CD4-positive, CD25-positive, alpha-beta regulatory T cell (primary cell): Measurements from ENCODE around the gene CGREF1. TPM values are rescaled to one million over a fixed set of nuclear protein-coding genes. Genes with fewer than 3 reads are reported as not detected.
"Not testable (repeated sequence)": the region's sequence is repeated elsewhere in the genome, so short reads cannot be mapped to it uniquely, and the experiment has no call there.

ENCODE experiments used
- ATAC-seq, 2 donors: fragments of 150-1000 bp; cut with Tn5 transposase; one replicate each; pipeline ENCODE4 v1.10.0; 2021; ENCODE audit warnings: low read depth in 2 of 2, moderate number of reproducible peaks in 2 of 2, moderate library complexity in 1 of 2
- DNase-seq, 3 donors: peaks; one replicate each; pipeline versions ENCODE4 v3.0.0 to v3.0.0-alpha.2; 2012 to 2022; ENCODE audit warnings: mixed read lengths in 1 of 3
- H3K27ac ChIP-seq: one replicate; pipeline ENCODE4 v1.7.0; 2013; ENCODE audit warnings: mild to moderate bottlenecking, low read length; ENCODE audit not compliant: insufficient read depth, poor library complexity, severe bottlenecking
- H3K27me3 ChIP-seq: one replicate; pipeline ENCODE4 v1.7.0; 2013; ENCODE audit warnings: low read length; ENCODE audit not compliant: control insufficient read depth, insufficient read depth
- H3K36me3 ChIP-seq: one replicate; pipeline ENCODE4 v1.7.0; 2013; ENCODE audit warnings: mild to moderate bottlenecking, low read length, moderate library complexity; ENCODE audit not compliant: control insufficient read depth, insufficient read depth
- H3K4me1 ChIP-seq: 2 replicates; pipeline ENCODE4 v1.7.0; 2013; ENCODE audit warnings: mild to moderate bottlenecking, low read length; ENCODE audit not compliant: insufficient read depth, control insufficient read depth, poor library complexity, severe bottlenecking
- H3K4me3 ChIP-seq: one replicate; pipeline ENCODE4 v1.7.0; 2013; ENCODE audit warnings: low read depth, mild to moderate bottlenecking, low read length, moderate library complexity
- H3K9me3 ChIP-seq, 2 experiments: 1 replicate in 1 of 2; 2 replicates in 1 of 2; pipeline ENCODE4 v1.7.0; 2013; ENCODE audit warnings: low read length in 2 of 2, mild to moderate bottlenecking in 1 of 2, moderate library complexity in 1 of 2; ENCODE audit not compliant: control insufficient read depth in 2 of 2
- H3K27ac Mint-ChIP-seq, 3 donors: one replicate each; pipeline ENCODE4 v1.8.0; 2020 to 2022; ENCODE audit warnings: mild to moderate bottlenecking in 3 of 3, mixed read lengths in 3 of 3, moderate library complexity in 2 of 3
- H3K27me3 Mint-ChIP-seq: one replicate; pipeline ENCODE4 v1.8.0; 2022; ENCODE audit warnings: mild to moderate bottlenecking, mixed read lengths
- H3K36me3 Mint-ChIP-seq: one replicate; pipeline ENCODE4 v1.8.0; 2020; ENCODE audit warnings: mixed read lengths
- H3K4me1 Mint-ChIP-seq, 4 donors: one replicate each; pipeline ENCODE4 v1.8.0; 2020 to 2022; ENCODE audit warnings: mixed read lengths in 4 of 4, mild to moderate bottlenecking in 1 of 4
- H3K4me3 Mint-ChIP-seq, 4 donors: one replicate each; pipeline ENCODE4 v1.8.0; 2020 to 2022; ENCODE audit warnings: mild to moderate bottlenecking in 4 of 4, mixed read lengths in 4 of 4, moderate library complexity in 3 of 4
- H3K9me3 Mint-ChIP-seq, 7 donors: one replicate each; pipeline ENCODE4 v1.8.0; 2020 to 2022; ENCODE audit warnings: mixed read lengths in 7 of 7, mild to moderate bottlenecking in 3 of 7, moderate library complexity in 2 of 7
- polyA plus RNA-seq, 4 donors: library from polyadenylated mRNA; unstranded; fragments of 300-500 nt; fragmentation: Illumina TruSeq; gene quantifications; one replicate each; pipeline ENCODE4 v1.2.3, GENCODE V29; 2021
- total RNA-seq: library from RNA; stranded (reverse); gene quantifications from one replicate; pipeline ENCODE4 v1.2.3, GENCODE V29; 2022

CGREF1 gene
- total and polyA plus RNA-seq, 5 donors from 2014 or later: 0.20 TPM; not detected in 4

DNA sequence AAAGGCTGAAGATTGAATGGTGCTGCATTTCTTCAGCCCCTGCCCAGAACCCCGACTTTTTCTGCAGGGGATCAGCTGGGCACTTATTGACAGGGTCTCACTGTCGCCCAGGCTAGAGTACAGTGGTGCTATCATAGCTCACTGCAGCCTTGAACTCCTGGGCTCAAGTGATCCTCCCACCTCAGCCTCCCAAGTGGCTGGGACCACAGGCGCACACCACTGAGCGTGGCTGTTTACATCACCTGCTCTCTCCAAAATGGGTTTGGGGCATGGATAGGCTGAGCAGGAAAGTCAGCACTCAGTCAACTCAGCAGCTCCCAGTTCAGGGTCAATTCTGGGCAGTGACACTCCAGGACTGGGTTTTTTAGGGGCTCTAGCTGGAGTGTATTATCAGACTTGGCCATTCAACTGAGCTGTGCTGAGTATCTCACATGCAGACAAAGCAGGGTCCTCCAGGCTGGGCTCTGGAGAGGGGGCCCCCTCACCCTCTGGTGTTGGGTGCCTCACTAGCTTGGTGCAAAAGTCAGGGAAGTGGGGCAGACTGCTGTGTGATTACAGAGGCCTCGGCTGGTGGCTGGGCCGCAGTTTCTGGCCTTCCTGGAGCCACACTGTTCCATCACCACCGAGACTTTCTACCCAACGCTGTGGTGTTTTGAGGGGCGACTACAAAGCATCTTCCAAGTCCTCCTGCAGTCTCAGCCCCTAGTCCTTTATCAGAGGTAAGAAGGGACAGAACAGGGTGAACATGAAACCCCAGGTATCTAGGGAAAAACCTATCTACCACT lies 9.1 kb upstream of the CGREF1 start:
- H3K9me3 ChIP-seq: no peaks in the 10 kb centered on the region
- H3K4me3 ChIP-seq: no peak overlapping the region
- Mint-ChIP-seq H3K4me3 (peak overlapping the region in 1 of 4 donors; percentile 61), H3K4me1 (peaks cover 0 to 35% (median 8%) of the 10 kb centered on the region in 4 donors), H3K27me3 (no peaks in the 10 kb centered on the region), H3K9me3 (peaks cover 0 to 1% (median 0%) of the 10 kb centered on the region in 7 donors), H3K36me3 (peaks cover 18% of the 10 kb centered on the region), H3K27ac (no peak overlapping the region)
- ATAC-seq (no peak), DNase-seq (no peak)
- H3K27ac ChIP-seq: no peak overlapping the region
- H3K4me1 ChIP-seq: peaks cover 18% of the 10 kb centered on the region
- peaks cover 29% of the 10 kb centered on the region for H3K36me3 ChIP-seq
- no peaks in the 10 kb centered on the region for H3K27me3 ChIP-seq

DNA sequence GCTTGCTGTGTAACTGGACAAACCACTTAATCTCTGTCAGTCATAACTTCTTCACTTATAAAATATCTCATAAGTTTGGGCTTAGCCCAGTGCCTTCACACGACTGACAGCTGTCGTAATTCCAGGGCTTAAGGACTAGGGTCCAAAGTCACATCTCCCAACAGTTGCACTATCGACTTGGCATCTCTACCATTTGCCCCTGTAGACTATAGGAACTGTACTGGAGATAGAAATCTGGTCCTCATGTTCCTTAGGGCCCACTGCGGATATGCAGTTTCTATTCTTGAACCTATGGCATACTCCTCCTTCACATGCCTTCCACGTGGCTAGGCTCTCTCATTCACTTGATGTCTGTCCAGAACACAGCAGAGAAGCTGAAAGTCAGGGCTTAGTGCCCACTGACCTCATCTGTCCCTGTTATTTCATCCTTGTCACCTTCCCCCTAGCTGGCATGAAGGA lies 7.4 kb upstream of the CGREF1 start:
- peaks cover 5 to 35% (median 8%) of the 10 kb centered on the region in 4 donors for H3K4me1 Mint-ChIP-seq
- no peak for DNase-seq
- H3K27me3 Mint-ChIP-seq: no peaks in the 10 kb centered on the region
- Histone ChIP-seq H3K27me3 (no peaks in the 10 kb centered on the region), H3K9me3 (no peaks in the 10 kb centered on the region), H3K27ac (no peak overlapping the region), H3K4me1 (peaks cover 16% of the 10 kb centered on the region), H3K4me3 (no peak overlapping the region), H3K36me3 (peaks cover 17% of the 10 kb centered on the region)
- peak overlapping the region in 2 of 4 donors; percentile 2 to 61 for H3K4me3 Mint-ChIP-seq
- H3K36me3 Mint-ChIP-seq: peaks cover 18% of the 10 kb centered on the region
- peaks cover 0 to 1% (median 0%) of the 10 kb centered on the region in 7 donors for H3K9me3 Mint-ChIP-seq
- no peak for ATAC-seq
- H3K27ac Mint-ChIP-seq: no peak overlapping the region

GRCh38 chr2:27125104-27125503 lies 6.2 kb upstream of the CGREF1 start:
- H3K36me3 ChIP-seq: peaks cover 6% of the 10 kb centered on the region
- ATAC-seq: no peak
- no peak overlapping the region for H3K4me3 ChIP-seq
- no peak overlapping the region for H3K27ac ChIP-seq
- H3K4me1 Mint-ChIP-seq: peaks cover 5 to 28% (median 7%) of the 10 kb centered on the region in 4 donors
- H3K4me1 ChIP-seq: peaks cover 16% of the 10 kb centered on the region
- H3K27me3 ChIP-seq: peaks cover 2% of the 10 kb centered on the region
- DNase-seq: no peak
- H3K9me3 ChIP-seq: no peaks in the 10 kb centered on the region
- peak overlapping the region in 1 of 3 donors; percentile 71 for H3K27ac Mint-ChIP-seq
- H3K9me3 Mint-ChIP-seq: peaks cover 0 to under 1% (median 0%) of the 10 kb centered on the region in 7 donors
- H3K27me3 Mint-ChIP-seq: peaks cover 8% of the 10 kb centered on the region
- H3K4me3 Mint-ChIP-seq: peak overlapping the region in 3 of 4 donors; percentile 6 to 64 (median 50)
- H3K36me3 Mint-ChIP-seq: peaks cover 12% of the 10 kb centered on the region

DNA sequence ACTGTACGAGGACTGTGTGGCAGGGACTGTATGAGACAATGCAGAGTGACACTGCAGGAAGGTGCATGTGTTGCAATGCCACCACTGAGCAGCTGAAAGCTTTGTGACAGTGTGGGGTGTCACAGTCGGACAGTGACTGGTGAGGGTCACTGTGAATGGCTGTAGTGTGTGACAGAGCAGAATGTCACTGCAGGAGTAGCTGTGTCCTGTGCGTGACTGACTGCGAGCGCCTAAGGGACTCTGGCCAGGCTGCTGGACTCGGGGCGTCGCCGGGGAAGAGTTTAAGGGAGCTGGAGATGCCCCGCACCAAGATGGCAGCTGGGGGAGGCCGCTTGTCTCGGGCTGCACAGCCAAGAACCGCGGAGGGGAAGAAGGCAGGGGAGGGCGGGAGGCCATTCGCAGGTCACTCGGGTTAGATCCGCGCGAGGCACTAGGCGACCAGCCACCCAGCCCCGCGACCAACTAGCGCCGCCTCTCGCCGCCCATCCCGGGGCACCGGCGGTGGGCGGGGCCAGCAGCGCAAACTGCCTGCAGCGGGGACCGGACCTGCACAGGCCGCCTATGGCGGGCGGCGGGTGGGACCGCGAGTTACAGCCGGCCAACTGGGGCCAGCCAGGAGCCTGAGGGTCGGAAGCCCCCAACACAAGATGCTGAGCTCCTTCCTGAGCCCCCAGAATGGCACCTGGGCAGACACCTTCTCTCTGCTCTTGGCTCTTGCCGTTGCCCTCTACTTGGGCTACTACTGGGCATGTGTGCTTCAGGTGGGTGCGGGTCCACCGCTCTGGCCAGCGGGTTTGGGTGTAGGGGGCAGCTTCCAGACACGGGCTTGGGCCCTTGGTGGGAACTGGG lies 4.6 kb upstream of the CGREF1 start, which contains the start of gene ABHD1:
Gene ABHD1 (plus strand): TSS at position 514 of the 849 bp plus-strand sequence. CDS start 134 bp downstream, at position 648.
- Histone ChIP-seq H3K4me1 (peaks cover 18% of the 10 kb centered on the region), H3K27me3 (peaks cover 9% of the 10 kb centered on the region), H3K9me3 (no peaks in the 10 kb centered on the region), H3K4me3 (peak within 1 kb of the TSS; percentile 91), H3K36me3 (no peaks in the 10 kb centered on the region), H3K27ac (peak within 1 kb of the TSS; percentile 30)
- Mint-ChIP-seq H3K27ac (peak within 1 kb of the TSS; percentile 83 to 88 (median 88)), H3K4me3 (peak within 1 kb of the TSS; percentile 86 to 92 (median 91)), H3K36me3 (no peaks in the 10 kb centered on the region), H3K27me3 (peaks cover 19% of the 10 kb centered on the region), H3K4me1 (peaks cover 5 to 28% (median 8%) of the 10 kb centered on the region in 4 donors), H3K9me3 (peaks cover 0 to 2% (median 0%) of the 10 kb centered on the region in 7 donors)
- DNase-seq (peak; percentile 54 to 73 (median 60)), ATAC-seq (peak; percentile 74 to 75)

DNA sequence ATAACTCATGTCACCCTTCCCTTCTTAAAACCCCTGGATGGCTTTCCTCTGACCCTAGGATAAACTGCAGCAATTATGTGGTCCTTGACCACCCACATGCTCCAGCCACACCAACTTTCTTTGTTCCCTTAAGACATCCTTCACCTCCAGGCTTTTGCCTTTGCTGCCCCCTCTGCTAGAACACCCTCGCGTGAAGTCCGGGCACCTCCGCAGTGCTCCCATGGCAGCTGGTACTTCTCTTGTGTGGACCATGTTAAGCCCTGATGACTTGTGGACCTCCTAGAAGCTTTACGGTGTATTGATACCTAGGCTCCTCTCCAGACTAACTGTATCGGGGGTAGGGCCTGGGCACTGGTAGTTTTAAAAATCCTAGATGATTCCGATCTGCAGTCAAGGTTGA lies 3.9 kb upstream of the CGREF1 start:
- peaks cover 26% of the 10 kb centered on the region for H3K27me3 Mint-ChIP-seq
- no peaks in the 10 kb centered on the region for H3K36me3 Mint-ChIP-seq
- peaks cover 9% of the 10 kb centered on the region for H3K27me3 ChIP-seq
- peaks cover 5 to 32% (median 8%) of the 10 kb centered on the region in 4 donors for H3K4me1 Mint-ChIP-seq
- peak overlapping the region; percentile 83 to 88 (median 88) for H3K27ac Mint-ChIP-seq
- no peaks in the 10 kb centered on the region for H3K9me3 ChIP-seq
- no peak for ATAC-seq
- H3K9me3 Mint-ChIP-seq: peaks cover 0 to 2% (median 0%) of the 10 kb centered on the region in 7 donors
- peak overlapping the region; percentile 86 to 92 (median 91) for H3K4me3 Mint-ChIP-seq
- no peak for DNase-seq
- H3K4me3 ChIP-seq: peak overlapping the region; percentile 91
- no peak overlapping the region for H3K27ac ChIP-seq
- no peaks in the 10 kb centered on the region for H3K36me3 ChIP-seq
- H3K4me1 ChIP-seq: peaks cover 22% of the 10 kb centered on the region

- peak overlapping the region; percentile 5 to 90 (median 48) for H3K4me3 Mint-ChIP-seq
These were observed 3.0 kb upstream of the CGREF1 start for GRCh38 chr2:27121906-27122305.

GRCh38 chr2:27119330-27119670 lies 372 bp upstream of the CGREF1 start:
- ATAC-seq, H3K27me3 ChIP-seq, DNase-seq, H3K36me3 ChIP-seq, H3K36me3 Mint-ChIP-seq, H3K9me3 ChIP-seq, H3K9me3 Mint-ChIP-seq, H3K27ac ChIP-seq: not testable (repeated sequence)
- H3K27ac Mint-ChIP-seq: peak overlapping the region in 1 of 3 donors; percentile 38
- H3K27me3 Mint-ChIP-seq: peaks cover 52% of the 10 kb centered on the region
- Histone ChIP-seq H3K4me3 (peak overlapping the region; percentile 15), H3K4me1 (peaks cover 22% of the 10 kb centered on the region)
- H3K4me3 Mint-ChIP-seq: peak overlapping the region in 3 of 4 donors; percentile 73 to 82 (median 77)
- peaks cover 5 to 32% (median 8%) of the 10 kb centered on the region in 4 donors for H3K4me1 Mint-ChIP-seq

More at GRCh38 chr2:27121906-27122305, 3.0 kb upstream of the CGREF1 start:
- no peak overlapping the region for H3K27ac ChIP-seq
- DNase-seq: no peak
- H3K27ac Mint-ChIP-seq: no peak overlapping the region
- no peaks in the 10 kb centered on the region for H3K36me3 ChIP-seq
- H3K27me3 Mint-ChIP-seq: peaks cover 35% of the 10 kb centered on the region
- no peaks in the 10 kb centered on the region for H3K36me3 Mint-ChIP-seq
- ATAC-seq: no peak
- H3K4me1 Mint-ChIP-seq: peaks cover 5 to 32% (median 8%) of the 10 kb centered on the region in 4 donors
- peaks cover 22% of the 10 kb centered on the region for H3K4me1 ChIP-seq
- peaks cover 9% of the 10 kb centered on the region for H3K27me3 ChIP-seq
- no peaks in the 10 kb centered on the region for H3K9me3 ChIP-seq
- H3K4me3 ChIP-seq: no peak overlapping the region
- peaks cover 0 to 2% (median 0%) of the 10 kb centered on the region in 7 donors for H3K9me3 Mint-ChIP-seq
